H1 (cell line): Measurements from ENCODE around the gene TMPRSS4. TPM values are rescaled to one million over a fixed set of nuclear protein-coding genes. Genes with fewer than 3 reads are reported as not detected.

ENCODE experiments used
- CTCF ChIA-PET: fragments of 300-600 bp; sonication (Branson Sonifier 250); formaldehyde crosslinking; loops from one replicate; lab custom pipeline; 2021; ENCODE audit not compliant: partially characterized antibody; lab: Charles Lee
- POLR2A ChIA-PET: fragments of 300-600 bp; sonication (Branson Sonifier 250); formaldehyde crosslinking; loops from one replicate; lab custom pipeline; 2021; ENCODE audit warnings: inconsistent platforms; ENCODE audit not compliant: partially characterized antibody; lab: Charles Lee
- DNase-seq, 2 experiments: peaks; one replicate each; pipeline versions ENCODE4 v3.0.0 to v3.0.0-alpha.2; 2010 to 2022; ENCODE audit warnings: low spot score in 2 of 2, low read depth in 1 of 2, mixed read lengths in 1 of 2
- FAIRE-seq: peaks from 2 replicates; lab custom pipeline; 2011; peaks lifted over from hg19 to GRCh38; lab: Jason Lieb, UNC
- H2AFZ ChIP-seq: 2 replicates; pipeline ENCODE4 v1.8.1; 2012; ENCODE audit warnings: low read length, inconsistent platforms
- H2AK5ac ChIP-seq: 2 replicates; pipeline ENCODE4 v1.6.1; 2013; ENCODE audit warnings: low read depth, low read length
- H2BK120ac ChIP-seq: replicated peaks from 2 replicates; pipeline ENCODE3; 2013; ENCODE audit warnings: low read depth, low read length, inconsistent platforms
- H2BK12ac ChIP-seq: 2 replicates; pipeline ENCODE4 v1.6.1; 2013; ENCODE audit warnings: low read depth, low read length
- H2BK15ac ChIP-seq: 2 replicates; pipeline ENCODE4 v1.6.1; 2013; ENCODE audit warnings: low read length
- H2BK20ac ChIP-seq: 2 replicates; pipeline ENCODE4 v1.6.1; 2013; ENCODE audit warnings: low read length
- H2BK5ac ChIP-seq: 2 replicates; pipeline ENCODE4 v1.6.1; 2013; ENCODE audit warnings: low read depth, low read length
- H3K14ac ChIP-seq: 2 replicates; pipeline ENCODE4 v1.6.1; 2013; ENCODE audit warnings: inconsistent platforms; ENCODE audit not compliant: insufficient read length
- H3K18ac ChIP-seq: 2 replicates; pipeline ENCODE4 v1.6.1; 2013; ENCODE audit warnings: low read length; ENCODE audit errors: extremely low read depth
- H3K23ac ChIP-seq: 2 replicates; pipeline ENCODE4 v1.6.1; 2013; ENCODE audit warnings: inconsistent platforms; ENCODE audit not compliant: insufficient read length
- H3K23me2 ChIP-seq: 2 replicates; pipeline ENCODE4 v1.6.1; 2013; ENCODE audit warnings: low read depth, low read length
- H3K27ac ChIP-seq: 2 replicates; pipeline ENCODE4 v1.6.1; 2011; ENCODE audit warnings: low read depth, low read length, inconsistent platforms
- H3K27me3 ChIP-seq, 4 experiments: replicated peaks in 1 of 4; 1 replicate in 1 of 4; 2 replicates in 3 of 4; pipeline versions ENCODE4 v1.6.1 to v1.8.1; 2011 to 2013; ENCODE audit warnings: low read length in 3 of 4, mild to moderate bottlenecking in 3 of 4, inconsistent platforms in 2 of 4, mixed read lengths in 2 of 4, moderate library complexity in 1 of 4; ENCODE audit not compliant: control insufficient read depth in 3 of 4, insufficient read depth in 3 of 4; ENCODE audit errors: extremely low read depth in 1 of 4
- H3K36me3 ChIP-seq, 4 experiments: 2 replicates each; pipeline versions ENCODE4 v1.6.1 to v1.8.1; 2011 to 2013; ENCODE audit warnings: mild to moderate bottlenecking in 4 of 4, low read length in 3 of 4, moderate library complexity in 2 of 4, control low read depth in 1 of 4, inconsistent platforms in 1 of 4; ENCODE audit not compliant: insufficient read depth in 4 of 4, control insufficient read depth in 2 of 4
- H3K4ac ChIP-seq: replicated peaks from 2 replicates; pipeline ENCODE3; 2013; ENCODE audit warnings: low read length, low read depth, mixed read lengths, inconsistent platforms; ENCODE audit not compliant: insufficient read length
- H3K4me1 ChIP-seq, 4 experiments: replicated peaks in 1 of 4; 1 replicate in 1 of 4; 2 replicates in 3 of 4; pipeline versions ENCODE4 v1.6.1 to v1.8.1; 2011 to 2013; ENCODE audit warnings: low read length in 3 of 4, inconsistent platforms in 2 of 4, mixed read lengths in 1 of 4; ENCODE audit not compliant: insufficient read depth in 4 of 4, control insufficient read depth in 3 of 4
- H3K4me2 ChIP-seq, 2 experiments: 2 replicates each; pipeline versions ENCODE4 v1.6.1 to v1.8.1; 2011 to 2013; ENCODE audit warnings: low read depth in 2 of 2, low read length in 2 of 2, control low read depth in 1 of 2, inconsistent platforms in 1 of 2, mild to moderate bottlenecking in 1 of 2; ENCODE audit not compliant: insufficient read depth in 1 of 2
- H3K4me3 ChIP-seq, 4 experiments: fragments of 200-600, 300-600 bp in 1 of 4; sonication (generic), shearing (Covaris generic), sonication (Bioruptor Twin) in 1 of 4; 2 replicates each; pipeline versions ENCODE4 v1.5.1 to v1.8.1; 2011 to 2016; ENCODE audit warnings: low read length in 4 of 4, low read depth in 3 of 4, control low read depth in 2 of 4, inconsistent platforms in 2 of 4, mild to moderate bottlenecking in 2 of 4, mixed read lengths in 1 of 4, moderate library complexity in 1 of 4; ENCODE audit not compliant: insufficient read depth in 2 of 4; ENCODE audit errors: extremely low read depth in 1 of 4
- H3K56ac ChIP-seq: replicated peaks from 2 replicates; pipeline ENCODE3; 2013; ENCODE audit warnings: low read depth, mild to moderate bottlenecking, mixed read lengths, low read length, inconsistent platforms; ENCODE audit not compliant: insufficient read length
- H3K79me1 ChIP-seq: 2 replicates; pipeline ENCODE4 v1.6.1; 2013; ENCODE audit warnings: low read depth, low read length, control low read depth
- H3K79me2 ChIP-seq, 2 experiments: 2 replicates each; pipeline versions ENCODE4 v1.6.1 to v1.8.1; 2012 to 2013; ENCODE audit warnings: low read length in 2 of 2, mild to moderate bottlenecking in 2 of 2, inconsistent platforms in 1 of 2; ENCODE audit not compliant: insufficient read depth in 2 of 2, control insufficient read depth in 1 of 2
- H3K9ac ChIP-seq, 4 experiments: replicated peaks in 1 of 4; 1 replicate in 1 of 4; 2 replicates in 3 of 4; pipeline versions ENCODE4 v1.6.1 to v1.8.1; 2011 to 2013; ENCODE audit warnings: low read depth in 3 of 4, low read length in 3 of 4, control low read depth in 2 of 4, mild to moderate bottlenecking in 2 of 4, moderate library complexity in 2 of 4, inconsistent platforms in 1 of 4; ENCODE audit errors: extremely low read depth in 1 of 4
- H3K9me3 ChIP-seq, 2 experiments: 2 replicates each; pipeline versions ENCODE4 v1.6.1 to v1.8.1; 2012 to 2013; ENCODE audit warnings: mild to moderate bottlenecking in 2 of 2, moderate library complexity in 2 of 2, control low read depth in 1 of 2, inconsistent platforms in 1 of 2, low read depth in 1 of 2, low read length in 1 of 2, mixed read lengths in 1 of 2; ENCODE audit not compliant: insufficient read depth in 2 of 2
- H4K20me1 ChIP-seq, 2 experiments: replicated peaks in 1 of 2; 2 replicates each; pipeline versions ENCODE3 to v1.8.1; 2011 to 2013; ENCODE audit warnings: inconsistent platforms in 2 of 2, low read length in 2 of 2, mild to moderate bottlenecking in 1 of 2; ENCODE audit not compliant: insufficient read depth in 2 of 2, control insufficient read depth in 1 of 2
- H4K5ac ChIP-seq: 2 replicates; pipeline ENCODE4 v1.6.1; 2013; ENCODE audit warnings: low read length, low read depth, mixed read lengths, inconsistent platforms; ENCODE audit not compliant: insufficient read length
- H4K8ac ChIP-seq: 2 replicates; pipeline ENCODE4 v1.8.0; 2013; ENCODE audit warnings: mild to moderate bottlenecking, moderate library complexity, low read length, inconsistent platforms; ENCODE audit not compliant: insufficient read depth; ENCODE audit errors: extremely low read depth
- H4K91ac ChIP-seq: replicated peaks from 2 replicates; pipeline ENCODE3; 2013; ENCODE audit warnings: low read length, mixed read lengths, inconsistent platforms; ENCODE audit not compliant: insufficient read length
- JUND ChIP-seq: IDR thresholded peaks from 2 replicates; pipeline ENCODE4 v1.6.1; 2011; ENCODE audit warnings: mild to moderate bottlenecking, improper control_type of control experiment, low read length
- NANOG ChIP-seq: IDR thresholded peaks from 2 replicates; pipeline ENCODE4 v1.6.1; 2011; ENCODE audit warnings: low read length, low read depth, mild to moderate bottlenecking, inconsistent platforms; ENCODE audit not compliant: insufficient read depth, poor library complexity, severe bottlenecking
- NRF1 ChIP-seq: IDR thresholded peaks from 2 replicates; pipeline ENCODE4 v1.6.1; 2011; ENCODE audit warnings: mild to moderate bottlenecking, low read depth, low read length, improper control_type of control experiment
- RAD21 ChIP-seq, 2 experiments: IDR thresholded peaks in 1 of 2; conservative IDR thresholded peaks in 1 of 2; 2 replicates each; pipeline ENCODE4 v1.6.1; 2011; ENCODE audit warnings: low read depth in 2 of 2, low read length in 2 of 2, improper control_type of control experiment in 1 of 2, inconsistent platforms in 1 of 2, mild to moderate bottlenecking in 1 of 2, moderate library complexity in 1 of 2
- WGBS, 2 experiments: shearing (Covaris generic) in 1 of 2; methylation state at CpG; one replicate each; pipeline versions ENCODE4 v1.1.6 to v1.1.7; 2013 to 2015; ENCODE audit warnings: low lambda C conversion rate in 2 of 2, mixed read lengths in 2 of 2, inconsistent platforms in 1 of 2, low coverage in 1 of 2, missing lambda C conversion rate in 1 of 2; ENCODE audit not compliant: insufficient replicate concordance in 2 of 2, insufficient coverage in 1 of 2, insufficient read length in 1 of 2; ENCODE audit errors: extremely low coverage in 1 of 2, missing lambda C conversion rate in 1 of 2; 5-methylcytosine and 5-hydroxymethylcytosine counted together
- polyA plus RNA-seq, 7 experiments: library from polyadenylated mRNA; depleted of rRNA in 3 of 7; stranded (reverse) in 5 of 7; unstranded in 2 of 7; fragments of >200 nt in 5 of 7; fragments of 200-250 nt in 2 of 7; gene quantifications; 1 replicate in 5 of 7; 2 replicates in 1 of 7; 4 replicates in 1 of 7; pipeline versions ENCODE4 v1.2.1 to v1.2.3, GENCODE V29; 2011 to 2013; ENCODE audit warnings: missing spikeins in 2 of 7, mixed read lengths in 2 of 7
- total RNA-seq: library from RNA; stranded (reverse); fragmentation: NEBNext Ultra II Directional; extraction: Animal tissue kit (Norgen Biotek cat#: 25700); gene quantifications from 2 replicates; pipeline ENCODE4 v1.2.1, GENCODE V29; 2021
- TF ChIP-seq, protein P1 (sequence below): IDR thresholded peaks from 2 replicates; pipeline ENCODE4 v1.6.1; 2011; ENCODE audit warnings: low read length, improper control_type of control experiment
- TF ChIP-seq, protein P2 (sequence below): IDR thresholded peaks from 2 replicates; pipeline ENCODE4 v1.6.1; 2011; ENCODE audit warnings: low read depth, mild to moderate bottlenecking, low read length; ENCODE audit not compliant: insufficient read depth

Gene TMPRSS4
- total and polyA plus RNA-seq, 2 of the 8 experiments (the other 6 are each of a cell fraction or from before 2014, with no cell fraction given), result 0.11 to 0.58 TPM

GRCh38 chr11:118117790-118118601, 41.1 kb downstream of the TMPRSS4 start:
- ChIA-PET POLR2A (interaction anchor here (2.1 kb wide), 1 partner anchor 9 kb away, joined by 7 read pairs; no protein-coding TSS in a partner anchor), CTCF (interaction anchor here (1.0 to 1.3 kb wide), 5 partner anchors 10 to 173 kb away, joined by 3 read pairs; no protein-coding TSS in a partner anchor)
- Histone ChIP-seq H3K79me2 (no peaks in the 10 kb centered on the region), H3K27ac (no peak overlapping the region), H4K20me1 (no peaks in the 10 kb centered on the region), H2BK120ac (no peak overlapping the region), H3K4me2 (no peak overlapping the region; a peak in 1 of 4 replicates), H3K14ac (no peak overlapping the region), H4K8ac (peak overlapping the region; percentile 23; the same call in 1 of the 2 replicates), H3K27me3 (no peaks in the 10 kb centered on the region; a peak in 1 of 7 replicates), H3K4me1 (peaks cover 0 to 7% (median 2%) of the 10 kb centered on the region in 4 experiments; a peak in 2 of 7 replicates), H2AK5ac (no peak overlapping the region), H2BK12ac (no peak overlapping the region), H2BK20ac (no peak overlapping the region), H3K18ac (no peak overlapping the region), H4K5ac (no peak overlapping the region), H2AFZ (no peak overlapping the region), H3K79me1 (no peaks in the 10 kb centered on the region), H3K36me3 (no peaks in the 10 kb centered on the region), H2BK15ac (no peak overlapping the region), H3K9ac (no peak overlapping the region), H2BK5ac (no peak overlapping the region), H3K4ac (no peak overlapping the region), H4K91ac (no peak overlapping the region), H3K4me3 (no peak overlapping the region), H3K23me2 (no peaks in the 10 kb centered on the region), H3K9me3 (no peaks in the 10 kb centered on the region), H3K56ac (no peak overlapping the region), H3K23ac (no peak overlapping the region)
- DNase-seq (no peak), FAIRE-seq (no peak)
- TF ChIP-seq NANOG, result no peak
- no peak for TF ChIP-seq NRF1
- no peak for TF ChIP-seq JUND
- TF ChIP-seq, protein P1, sequence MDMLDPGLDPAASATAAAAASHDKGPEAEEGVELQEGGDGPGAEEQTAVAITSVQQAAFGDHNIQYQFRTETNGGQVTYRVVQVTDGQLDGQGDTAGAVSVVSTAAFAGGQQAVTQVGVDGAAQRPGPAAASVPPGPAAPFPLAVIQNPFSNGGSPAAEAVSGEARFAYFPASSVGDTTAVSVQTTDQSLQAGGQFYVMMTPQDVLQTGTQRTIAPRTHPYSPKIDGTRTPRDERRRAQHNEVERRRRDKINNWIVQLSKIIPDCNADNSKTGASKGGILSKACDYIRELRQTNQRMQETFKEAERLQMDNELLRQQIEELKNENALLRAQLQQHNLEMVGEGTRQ, result no peak
- TF ChIP-seq, protein P2, sequence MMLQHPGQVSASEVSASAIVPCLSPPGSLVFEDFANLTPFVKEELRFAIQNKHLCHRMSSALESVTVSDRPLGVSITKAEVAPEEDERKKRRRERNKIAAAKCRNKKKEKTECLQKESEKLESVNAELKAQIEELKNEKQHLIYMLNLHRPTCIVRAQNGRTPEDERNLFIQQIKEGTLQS, result no peak
- TF ChIP-seq RAD21 (IDR thresholded peaks at IDR 0.05 in 1 of 2, conservative IDR thresholded peaks at IDR 0.05 in 1 of 2; ENCODE audit: low read depth in 2 of 2, low read length in 2 of 2), result no peak
- 90% methylated on average over 9 of the region's 9 CpGs; no CpG with 5 or more reads in 1 of the 2 experiments for WGBS, 2 experiments
